Inflammatory macrophage treated with lipopolysaccharide for 1 hour (primary cell): ENCODE data around the gene CTPS2.
"Not testable (repeated sequence)": the region's sequence is repeated elsewhere in the genome, so short reads cannot be mapped to it uniquely, and the experiment has no call there.

ENCODE experiments used
- DNase-seq, 2 donors: peaks; one replicate each; pipeline ENCODE4 v3.0.0-alpha.2; 2020 to 2022

CTPS2 gene, protein sequence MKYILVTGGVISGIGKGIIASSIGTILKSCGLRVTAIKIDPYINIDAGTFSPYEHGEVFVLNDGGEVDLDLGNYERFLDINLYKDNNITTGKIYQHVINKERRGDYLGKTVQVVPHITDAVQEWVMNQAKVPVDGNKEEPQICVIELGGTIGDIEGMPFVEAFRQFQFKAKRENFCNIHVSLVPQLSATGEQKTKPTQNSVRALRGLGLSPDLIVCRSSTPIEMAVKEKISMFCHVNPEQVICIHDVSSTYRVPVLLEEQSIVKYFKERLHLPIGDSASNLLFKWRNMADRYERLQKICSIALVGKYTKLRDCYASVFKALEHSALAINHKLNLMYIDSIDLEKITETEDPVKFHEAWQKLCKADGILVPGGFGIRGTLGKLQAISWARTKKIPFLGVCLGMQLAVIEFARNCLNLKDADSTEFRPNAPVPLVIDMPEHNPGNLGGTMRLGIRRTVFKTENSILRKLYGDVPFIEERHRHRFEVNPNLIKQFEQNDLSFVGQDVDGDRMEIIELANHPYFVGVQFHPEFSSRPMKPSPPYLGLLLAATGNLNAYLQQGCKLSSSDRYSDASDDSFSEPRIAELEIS

DNA sequence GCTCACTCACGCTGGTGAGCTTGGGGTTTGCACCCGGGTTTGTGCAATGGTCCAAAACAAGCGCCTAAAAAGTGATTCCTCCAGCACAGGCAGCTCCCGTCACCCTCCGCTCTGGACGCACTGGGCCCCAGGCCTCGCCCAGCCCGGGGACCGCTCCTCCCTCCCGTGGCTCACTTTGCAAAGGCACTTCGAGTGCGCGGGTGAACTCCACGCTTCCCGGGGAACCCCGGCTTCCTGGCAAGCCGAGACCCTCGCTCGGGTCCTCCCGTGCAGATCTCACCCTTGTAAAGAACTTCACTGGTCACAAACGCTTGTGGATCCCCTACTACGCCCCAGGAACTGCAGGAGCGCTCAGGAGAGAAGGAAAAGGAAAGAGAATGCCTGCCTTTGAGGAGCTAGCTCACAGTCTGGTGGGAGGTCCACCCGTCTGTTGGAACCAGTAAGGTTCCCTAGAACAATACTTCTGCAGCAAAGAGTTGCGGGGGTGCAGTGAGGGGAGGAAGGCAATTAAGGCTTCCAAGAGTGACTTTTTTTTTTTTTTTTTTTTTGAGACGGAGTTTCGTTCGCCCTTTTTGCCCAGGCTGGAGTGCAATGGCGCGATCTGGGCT lies at the start of gene CTPS2:
Gene CTPS2, minus strand, starts transcription at position 122 of the 608 bp plus-strand sequence. CDS start 9,767 bp downstream, outside the sequence.
- peak; percentile 24 to 25 for DNase-seq

DNA sequence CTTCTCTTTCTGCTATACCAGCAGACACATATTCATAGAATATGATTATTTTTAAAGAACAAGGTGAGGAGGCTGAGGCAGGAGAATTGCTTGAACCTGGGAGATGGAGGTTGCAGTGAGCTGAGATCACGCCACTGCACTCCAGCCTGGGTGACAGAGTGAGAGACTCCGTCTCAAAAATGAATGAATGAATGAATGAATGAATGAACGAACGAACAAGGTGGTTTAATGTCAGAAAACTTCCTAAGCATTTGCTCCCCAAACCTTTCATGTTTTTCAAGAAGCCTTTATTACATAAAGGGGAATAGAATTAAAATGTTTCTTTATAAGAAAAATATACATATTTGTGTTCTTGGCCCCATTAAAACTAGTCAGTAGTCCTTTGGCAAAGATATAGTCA lies 49.0 kb upstream of the CTPS2 start:
- not testable (repeated sequence) for DNase-seq

DNA sequence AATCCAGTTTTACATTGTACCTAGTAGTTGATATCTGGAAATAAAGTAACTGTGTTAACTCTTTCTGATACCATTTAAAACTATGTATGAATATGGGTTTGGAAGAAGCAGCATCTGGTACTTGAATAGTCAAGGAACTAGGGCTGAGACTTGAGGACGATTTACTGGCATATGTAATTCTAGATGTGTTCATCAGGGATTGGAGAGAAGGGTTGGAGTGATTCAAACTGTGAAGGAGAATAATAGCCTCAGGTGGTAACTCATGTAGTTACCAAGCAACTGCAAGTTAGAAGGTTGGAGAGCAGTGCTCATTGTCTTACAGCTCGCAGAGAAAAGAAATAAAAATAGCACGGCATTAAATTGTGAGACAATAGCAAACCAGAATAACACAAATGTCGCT lies 44.3 kb upstream of the CTPS2 start:
- DNase-seq = no peak

DNA sequence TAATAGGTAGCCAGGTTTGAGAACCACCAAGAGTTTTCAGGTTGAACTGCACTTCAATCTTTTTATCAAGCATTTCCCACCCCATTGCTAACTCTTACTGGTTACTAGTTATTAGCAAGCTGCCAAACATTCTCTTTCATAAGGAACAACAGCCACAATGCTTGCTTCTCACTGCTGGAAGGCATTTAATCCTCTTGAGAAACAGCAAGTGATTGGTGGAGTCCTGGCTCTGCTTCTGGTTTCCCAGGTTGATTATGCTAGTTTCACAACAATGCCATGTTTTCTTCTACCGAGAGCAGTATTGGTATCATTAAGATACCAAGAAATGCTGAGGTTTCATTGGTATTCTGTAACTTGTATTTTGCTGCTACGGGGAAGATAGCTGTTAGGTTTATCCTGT lies 41.5 kb upstream of the CTPS2 start:
- DNase-seq = no peak

DNA sequence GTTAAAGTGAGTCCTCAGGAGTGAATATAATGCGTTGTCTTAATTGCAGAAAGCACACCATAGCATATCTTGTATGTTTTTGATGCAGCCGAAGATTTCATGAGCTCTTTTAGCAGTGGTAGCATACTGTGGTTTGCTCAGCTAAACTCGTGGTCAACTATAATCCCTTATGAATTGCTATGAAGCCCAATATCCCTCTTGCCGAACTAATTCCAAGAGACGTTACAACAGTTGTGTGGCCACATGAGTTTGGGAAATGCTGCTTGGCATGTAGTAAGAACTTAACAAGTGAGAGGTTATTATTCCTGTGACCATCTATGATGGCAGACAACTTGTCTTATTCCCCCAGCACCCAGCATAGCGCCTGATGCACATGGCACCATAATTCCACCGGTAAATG lies 37.7 kb upstream of the CTPS2 start:
- DNase-seq = no peak

DNA sequence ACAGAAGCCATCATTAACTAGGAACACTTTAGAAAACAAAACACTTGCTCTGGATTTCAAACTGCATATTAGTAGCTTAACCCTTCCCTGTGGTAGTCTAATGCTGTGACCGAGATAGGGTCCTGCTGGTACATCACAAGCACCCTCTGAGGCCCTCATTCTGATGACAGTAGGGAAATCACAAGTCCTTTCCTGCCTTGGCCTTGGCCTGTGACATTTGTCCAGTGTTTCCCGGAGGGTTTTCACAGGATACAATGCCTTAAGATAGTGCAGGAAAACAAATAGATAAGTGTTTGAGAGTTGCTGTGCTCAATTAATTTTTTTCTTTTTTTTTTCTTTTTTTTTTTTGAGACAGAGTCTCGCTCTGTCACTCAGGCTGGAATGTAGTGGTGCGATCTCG lies 36.0 kb upstream of the CTPS2 start:
- DNase-seq = no peak

DNA sequence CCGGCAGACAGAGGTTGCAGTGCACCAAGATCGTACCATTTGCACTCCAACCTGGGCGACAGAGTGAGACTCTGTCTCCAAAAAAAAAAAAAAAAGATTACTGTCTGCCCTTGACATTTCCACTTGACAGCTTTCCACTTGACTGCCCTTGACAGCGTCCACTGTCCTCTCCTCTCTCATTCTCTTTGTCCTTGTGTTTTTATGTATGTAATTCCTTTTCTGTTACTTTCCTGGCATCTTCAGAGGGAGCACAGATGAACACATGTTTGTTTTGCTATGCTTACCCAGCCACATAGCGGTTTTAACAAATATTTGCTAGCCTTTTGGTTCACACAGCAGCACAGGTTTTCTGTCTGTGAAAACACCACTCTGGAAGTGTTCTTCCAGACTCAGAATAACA lies 33.2 kb upstream of the CTPS2 start:
- DNase-seq = no peak

DNA sequence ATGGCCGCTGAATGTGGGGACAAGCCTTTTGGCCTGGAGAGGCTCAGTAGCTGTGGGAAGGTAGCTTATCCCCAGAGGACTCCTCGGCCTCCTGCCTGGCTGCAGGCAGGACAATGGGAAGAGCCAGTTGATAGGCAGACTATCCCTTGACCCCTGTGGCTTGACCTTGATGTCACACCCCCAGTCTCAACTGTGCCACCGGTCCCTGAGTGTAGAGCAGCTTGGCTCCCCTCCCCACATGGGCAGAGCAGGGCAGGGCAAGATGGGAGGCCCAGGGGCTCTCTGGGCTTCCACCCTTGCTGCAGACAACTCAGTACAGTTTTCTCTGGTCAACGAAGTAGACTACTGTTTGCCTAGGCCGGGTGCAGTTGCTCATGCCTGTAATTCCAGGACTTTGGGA lies 32.6 kb upstream of the CTPS2 start:
- no peak for DNase-seq

DNA sequence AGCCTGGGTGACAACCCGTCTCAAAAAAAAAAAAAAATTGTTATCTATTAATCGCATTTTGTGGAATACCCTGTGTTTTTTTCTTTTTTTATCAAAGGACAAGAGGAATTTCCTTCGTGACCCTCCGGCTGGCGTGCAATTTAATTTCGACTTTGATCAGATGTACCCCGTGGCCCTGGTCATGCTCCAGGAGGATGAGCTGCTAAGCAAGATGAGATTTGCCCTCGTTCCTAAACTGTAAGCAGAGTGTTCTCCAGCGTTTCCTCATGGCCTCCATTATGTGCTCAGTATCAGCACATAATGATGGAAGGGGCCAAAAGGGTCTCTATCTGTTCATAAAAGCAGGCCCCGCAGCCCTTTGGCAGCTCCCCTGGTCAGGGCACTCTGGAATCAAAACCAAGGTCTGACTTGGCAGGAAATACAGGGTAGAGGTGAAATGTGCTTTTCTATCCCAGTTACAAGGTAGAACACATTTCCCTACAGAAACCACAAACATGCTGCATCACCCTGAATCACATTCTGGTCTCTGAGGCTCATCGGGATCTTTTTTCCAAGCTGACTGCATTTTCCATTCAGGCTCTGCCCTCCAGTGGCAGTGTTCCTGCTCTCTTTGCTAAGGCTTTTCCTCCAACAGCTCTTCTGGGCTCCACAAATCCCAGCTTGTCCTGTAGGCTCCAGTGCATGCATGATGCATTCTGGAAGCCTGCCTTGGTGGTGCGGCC lies 31.3 kb upstream of the CTPS2 start:
- no peak for DNase-seq

DNA sequence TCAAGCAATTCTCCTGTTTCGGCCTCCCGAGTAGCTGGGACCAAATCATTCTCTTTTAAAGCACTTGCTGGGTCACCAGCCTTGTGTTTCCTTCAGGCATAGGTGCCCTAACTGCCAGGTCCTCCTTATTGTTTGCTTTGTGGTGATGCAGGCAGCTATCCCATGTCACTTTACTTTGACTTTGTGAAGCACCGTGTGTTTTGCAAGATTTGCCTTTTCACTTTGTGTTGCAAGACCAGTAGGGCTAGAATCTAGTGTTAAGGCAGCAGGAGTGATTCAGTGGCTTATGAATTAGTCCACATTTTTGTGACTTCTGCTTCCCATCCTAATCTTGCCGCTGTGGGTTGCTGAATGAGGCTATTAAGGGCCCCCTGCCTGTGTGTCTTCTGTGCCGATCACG lies 27.1 kb upstream of the CTPS2 start:
- DNase-seq = peak in 1 of 2 donors; percentile 1

DNA sequence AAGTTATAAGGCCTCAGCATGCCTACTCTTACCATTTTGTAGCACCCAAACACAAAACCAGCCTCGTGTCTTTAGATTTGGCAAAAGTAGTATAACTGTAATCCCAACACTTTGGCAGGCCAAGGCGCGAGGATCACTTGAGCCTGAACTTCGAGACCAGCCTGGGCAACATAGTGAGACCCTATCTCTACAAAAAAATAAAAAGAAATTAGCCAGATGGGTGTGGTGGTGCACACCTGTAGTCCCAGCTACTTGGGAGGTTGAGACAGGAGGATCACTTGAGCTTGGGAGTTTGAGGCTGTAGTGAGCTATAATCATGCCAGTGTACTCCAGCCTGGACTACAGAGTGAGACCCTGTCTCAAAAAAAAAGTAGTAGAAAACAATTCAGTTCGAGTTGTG lies 24.6 kb upstream of the CTPS2 start:
- DNase-seq = no peak

DNA sequence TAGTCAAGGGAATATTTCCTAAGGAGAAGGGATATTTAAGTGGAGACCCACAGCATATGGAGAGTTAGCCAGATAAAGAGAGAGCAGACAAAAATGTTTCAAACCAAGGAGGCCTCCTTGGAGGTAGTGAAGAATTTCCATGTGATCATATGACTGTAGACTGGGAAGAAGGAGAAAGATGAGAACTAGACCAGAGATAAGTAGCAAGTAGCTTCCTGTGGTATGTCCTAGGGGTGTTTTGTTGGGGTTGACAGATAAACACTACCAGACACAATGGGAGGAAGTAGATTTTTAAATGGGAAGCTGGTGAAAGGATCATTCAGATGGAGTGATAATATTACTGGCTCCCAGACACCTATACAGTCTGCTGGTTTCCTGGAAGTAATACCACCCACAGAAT lies 20.5 kb upstream of the CTPS2 start:
- DNase-seq = no peak

DNA sequence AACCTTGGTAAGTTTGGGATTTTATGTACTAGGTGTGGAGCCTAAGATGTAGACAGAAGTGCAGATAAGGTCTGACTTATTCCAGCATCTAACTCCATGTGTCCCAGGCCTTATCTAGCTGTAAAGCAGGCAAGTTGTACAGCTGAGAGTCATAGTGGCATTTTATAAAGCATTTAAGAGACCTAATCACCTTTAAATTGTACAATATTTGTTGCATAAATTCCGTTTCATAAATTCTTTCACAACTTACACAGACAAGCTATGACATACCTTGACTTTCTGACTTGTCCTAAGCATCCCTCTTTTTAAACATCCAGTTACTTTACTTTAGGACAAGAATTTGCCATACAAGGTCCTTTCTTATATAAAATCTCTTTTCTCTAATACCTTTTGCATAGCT lies 18.0 kb upstream of the CTPS2 start:
- no peak for DNase-seq

DNA sequence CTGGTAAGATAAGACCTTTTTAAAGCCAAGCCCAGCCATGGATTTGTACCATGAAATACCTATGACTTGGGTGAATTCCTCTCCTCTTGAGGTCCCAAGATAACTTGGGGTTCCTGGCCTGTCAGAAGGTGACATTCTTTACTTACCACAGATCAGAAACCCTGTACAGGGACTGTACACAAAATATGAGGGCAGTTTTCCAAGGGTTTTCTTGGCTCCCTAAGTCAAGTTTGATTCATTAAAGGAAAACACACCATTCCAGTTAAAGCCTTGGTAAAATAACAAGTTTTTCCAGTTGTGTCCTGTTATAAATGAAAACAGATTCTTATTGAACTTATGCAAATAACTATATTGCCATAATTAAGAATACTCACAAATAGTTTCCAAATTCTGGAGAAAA lies 15.2 kb upstream of the CTPS2 start:
- no peak for DNase-seq

DNA sequence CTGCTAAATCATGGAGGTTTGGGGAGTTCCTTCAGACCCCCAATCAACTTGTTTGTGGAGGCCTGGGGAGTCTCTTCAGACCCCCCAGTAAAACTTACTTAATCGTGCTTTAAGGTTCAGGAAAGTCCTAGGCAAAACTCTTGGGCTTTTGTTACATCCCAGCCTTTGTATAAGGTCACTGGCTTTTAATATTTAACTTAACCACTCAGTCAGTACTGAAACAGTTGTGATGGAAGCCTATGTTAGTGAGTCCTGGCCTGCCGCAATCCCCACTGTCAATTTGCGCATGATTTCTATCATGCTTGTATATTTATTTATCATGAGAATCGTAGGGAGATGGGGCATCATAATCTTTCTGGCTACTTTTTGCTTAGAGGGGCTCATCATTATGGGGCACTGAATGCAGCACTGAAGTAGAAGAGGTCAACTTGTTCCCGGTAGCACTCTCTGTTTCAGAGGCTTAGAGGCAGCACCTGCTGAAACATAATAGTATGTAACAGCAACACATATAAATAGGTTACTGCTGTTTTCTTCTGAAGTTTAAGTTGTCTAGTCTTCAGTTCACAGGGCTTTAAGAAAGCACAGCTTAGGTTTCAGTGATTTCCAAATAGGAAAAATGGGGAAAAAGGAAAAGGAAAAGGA lies 14.0 kb upstream of the CTPS2 start:
- not testable (repeated sequence) for DNase-seq

DNA sequence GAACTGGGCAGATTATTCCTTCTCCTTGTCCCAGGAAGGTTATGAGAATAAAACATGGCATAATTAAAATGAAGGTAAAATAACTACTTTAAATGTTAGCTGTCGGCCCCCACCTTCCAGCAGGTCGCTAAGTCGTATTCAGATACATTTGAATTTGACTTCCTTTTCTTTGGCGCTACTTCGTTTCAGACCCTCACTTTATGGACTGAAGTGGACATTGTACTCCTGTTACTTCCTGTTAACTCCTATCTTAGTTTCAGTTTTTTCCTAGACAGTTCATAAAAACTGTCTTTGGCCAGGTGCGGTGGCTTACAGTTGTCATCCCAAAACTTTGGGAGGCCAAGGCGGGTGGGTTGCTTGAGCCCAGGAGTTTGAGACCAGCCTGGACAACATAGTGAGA lies 12.6 kb upstream of the CTPS2 start:
- DNase-seq = no peak

DNA sequence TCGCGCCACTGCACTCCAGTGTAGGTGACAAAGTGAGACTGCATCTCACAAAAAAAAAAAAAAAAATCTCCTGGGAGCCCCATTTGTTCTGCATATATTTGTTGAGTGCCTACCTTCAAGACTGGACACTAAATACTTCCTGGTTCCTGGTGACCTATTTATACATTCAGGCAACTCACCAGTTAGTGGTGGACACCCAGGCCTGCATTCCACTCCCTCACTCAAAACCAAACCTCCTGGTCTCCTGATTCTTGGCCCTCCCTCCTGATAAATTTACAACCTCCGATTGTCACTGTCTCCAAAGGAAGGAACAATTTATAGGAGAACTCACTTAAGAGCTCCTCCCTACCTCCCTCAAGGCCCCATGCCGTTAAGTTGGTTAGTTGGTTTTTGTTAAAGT lies 10.0 kb upstream of the CTPS2 start:
- no peak for DNase-seq

DNA sequence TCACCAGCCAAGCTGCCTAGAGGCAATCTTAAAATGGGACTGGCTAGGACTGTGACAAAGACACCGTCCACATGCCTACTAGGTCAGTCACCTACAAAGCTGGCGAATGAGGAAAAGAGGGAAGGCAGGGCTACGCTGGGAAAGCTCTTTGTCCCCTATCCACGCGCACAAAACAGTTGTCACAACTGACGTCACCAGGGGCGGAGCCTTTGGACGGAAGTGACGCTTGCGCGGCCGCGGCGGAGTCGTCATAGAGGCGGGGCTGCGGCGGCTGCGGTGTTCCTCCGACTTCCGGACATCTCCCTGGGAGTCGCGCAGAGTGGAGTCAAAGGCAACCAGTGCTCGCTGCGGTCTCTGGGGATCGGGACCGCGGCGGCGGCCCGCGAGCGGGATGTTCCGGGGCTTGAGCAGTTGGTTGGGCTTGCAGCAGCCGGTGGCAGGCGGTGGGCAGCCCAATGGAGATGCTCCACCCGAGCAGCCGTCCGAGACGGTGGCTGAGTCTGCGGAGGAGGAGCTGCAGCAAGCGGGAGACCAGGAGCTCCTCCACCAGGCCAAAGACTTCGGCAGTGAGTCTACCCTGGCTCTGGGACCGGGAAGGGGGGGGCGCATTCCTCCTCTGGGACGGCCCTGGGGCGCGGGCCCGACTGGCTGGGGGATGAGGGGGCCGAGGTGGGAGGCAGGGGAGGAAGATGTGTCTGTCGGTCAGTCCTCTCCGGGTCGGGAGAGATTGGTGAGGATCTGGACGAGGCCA lies 7.0 kb upstream of the CTPS2 start, which contains the start of gene SYAP1:
Gene SYAP1, plus strand, starts transcription at position 279 of the 751 bp plus-strand sequence. Its CDS starts 113 bp downstream, at position 392.
- peak; percentile 88 to 95 for DNase-seq

DNA sequence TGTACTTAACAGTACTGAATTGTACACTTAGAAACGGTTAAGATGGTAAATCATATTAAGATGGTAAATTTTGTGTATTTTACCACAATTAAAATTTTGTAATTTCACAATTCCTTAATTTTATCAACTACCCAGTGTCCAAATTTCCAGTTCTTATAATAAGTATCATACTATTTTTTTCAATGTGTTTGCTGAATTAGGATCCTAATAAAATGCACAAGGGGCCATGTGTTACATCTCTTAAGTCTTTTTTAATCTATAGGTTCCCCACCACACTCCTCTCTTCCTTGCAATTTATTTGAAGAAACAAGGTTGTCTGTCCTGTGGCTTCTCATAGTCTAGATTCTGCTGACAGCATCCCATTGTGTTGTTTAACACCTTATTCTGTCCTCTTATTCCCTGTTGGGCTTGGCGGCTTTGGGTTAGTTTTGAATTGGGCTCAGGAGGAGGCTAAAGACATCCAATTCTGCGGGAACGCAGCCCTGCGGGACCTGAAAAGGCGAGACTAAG lies 6.4 kb upstream of the CTPS2 start:
- DNase-seq = peak in 1 of 2 donors; percentile 1

DNA sequence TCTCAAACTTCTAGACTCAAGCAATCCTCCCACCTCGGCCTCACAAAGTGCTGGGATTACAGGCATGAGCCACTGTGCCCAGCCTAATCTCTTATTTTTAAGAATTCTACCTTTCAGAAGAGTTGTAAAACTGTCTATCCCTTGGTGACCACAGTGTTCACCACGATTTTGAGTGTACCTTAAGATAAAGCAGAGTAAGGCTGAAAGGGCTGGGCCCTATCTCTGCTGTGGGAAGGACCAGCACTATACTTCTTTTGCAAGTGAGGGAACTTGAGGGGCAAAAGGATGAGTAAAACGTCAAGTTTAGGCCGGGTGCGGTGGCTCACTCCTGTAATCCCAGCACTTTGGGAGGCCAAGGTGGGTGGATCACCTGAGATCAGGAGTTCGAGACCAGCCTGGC lies 4.0 kb upstream of the CTPS2 start:
- not testable (repeated sequence) for DNase-seq

DNA sequence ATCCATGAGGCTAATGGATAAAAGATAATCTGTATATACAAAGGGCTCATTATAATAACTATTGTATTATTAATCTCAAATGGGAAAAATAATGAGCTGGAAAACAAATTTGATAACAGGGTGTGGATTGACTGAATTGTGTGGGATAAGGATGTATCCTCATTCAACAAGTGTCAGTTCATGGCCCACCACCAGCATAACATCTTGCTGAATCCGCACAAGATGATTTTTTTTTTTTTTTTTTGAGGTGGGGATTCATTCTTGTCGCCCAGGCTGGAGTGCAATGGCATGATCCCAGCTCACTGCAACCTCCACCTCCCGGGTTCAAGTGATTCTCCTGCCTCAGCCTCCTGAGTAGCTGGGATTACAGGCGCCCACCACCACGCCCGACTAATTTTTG lies 3.2 kb upstream of the CTPS2 start:
- not testable (repeated sequence) for DNase-seq

DNA sequence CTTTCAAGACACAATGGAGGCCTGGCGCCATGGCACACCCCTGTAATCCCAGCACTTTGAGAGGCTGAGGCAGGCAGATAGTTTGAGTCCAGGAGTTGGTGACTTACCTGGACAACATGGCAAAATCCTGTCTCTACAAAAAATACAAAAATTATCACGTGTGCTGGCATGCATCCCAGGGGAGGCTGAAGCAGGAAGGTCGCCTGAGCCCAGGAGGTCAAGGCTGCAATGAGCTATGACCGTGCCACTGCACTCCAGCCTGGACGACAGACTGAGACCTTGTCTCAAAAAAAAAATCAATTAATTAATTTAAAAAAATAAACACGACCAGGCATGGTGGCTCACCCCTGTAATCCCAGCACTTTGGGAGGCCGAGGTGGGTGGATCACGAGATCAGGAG lies 2.0 kb upstream of the CTPS2 start:
- no peak for DNase-seq
